NCI-H1694 treated with DMSO at 0.1 percent for 48 hours (cell line): Measurements from ENCODE around the gene RAD51D.
"Not testable (repeated sequence)": the region's sequence is repeated elsewhere in the genome, so short reads cannot be mapped to it uniquely, and the experiment has no call there.

Source experiments
- DNase-seq: peaks from one replicate; lab custom pipeline; 2025; lab: John Stamatoyannopoulos, UW

Gene RAD51D

GRCh38 chr17:35065880-35066279, 53.8 kb downstream of the RAD51D start:
- DNase-seq: no peak

DNA sequence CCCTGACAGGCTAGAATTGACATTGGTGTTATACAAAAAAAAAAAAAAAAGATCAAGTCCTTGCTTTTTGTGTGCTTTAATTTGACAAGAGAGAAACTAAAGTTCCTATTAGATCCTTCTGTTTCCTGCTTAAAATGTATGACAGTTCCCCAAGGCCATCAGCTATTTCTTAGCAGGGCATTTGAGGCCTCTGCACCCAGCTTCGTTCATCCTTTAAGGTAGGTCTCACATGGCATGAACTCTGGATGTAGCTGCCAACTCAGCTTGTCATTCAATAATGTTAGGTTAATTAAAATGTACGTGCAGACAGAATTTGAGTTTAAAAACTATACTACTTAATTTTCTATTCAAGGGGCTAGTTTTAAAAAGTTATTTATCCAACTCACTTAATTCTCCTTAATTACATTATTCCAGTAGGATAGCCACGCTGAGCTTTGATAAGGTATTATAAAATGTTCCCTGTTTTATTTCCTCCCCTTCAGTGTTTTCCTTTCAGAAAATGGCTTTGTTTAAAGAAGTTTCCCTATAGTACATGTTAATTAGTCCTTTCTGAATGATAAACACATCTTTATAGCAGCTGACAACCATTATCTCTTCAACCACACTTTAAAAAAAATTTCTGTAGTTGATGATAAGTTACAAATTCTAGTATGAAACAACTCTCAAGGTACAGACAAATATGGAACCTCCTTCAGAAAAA, 55.0 kb downstream of the RAD51D start:
- no peak for DNase-seq

GRCh38 chr17:35063514-35064223, 56.0 kb downstream of the RAD51D start, which contains the start of gene RFFL:
RFFL (minus strand) TSS chr17:35063707; CDS start chr17:35026553, 37,154 bp downstream.
- DNase-seq: no peak

DNA sequence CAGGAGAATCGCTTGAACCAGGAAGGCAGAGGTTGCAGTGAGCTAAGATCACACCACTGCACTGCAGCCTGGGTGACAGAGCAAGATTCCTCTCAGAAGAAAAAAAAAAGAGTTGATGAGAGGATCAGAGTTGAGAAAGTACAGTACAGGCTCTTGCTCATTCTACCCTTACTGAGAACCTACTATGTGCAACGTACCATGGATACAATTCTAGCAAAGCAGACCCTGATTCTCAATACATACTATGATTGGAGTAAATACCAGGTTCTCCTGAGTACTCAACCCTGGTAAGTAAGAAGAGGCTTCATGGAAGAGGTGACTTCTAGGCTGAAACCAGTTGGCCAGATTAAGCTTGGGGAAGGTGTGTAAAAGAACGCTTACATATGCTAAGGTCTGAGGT, 57.4 kb downstream of the RAD51D start:
- DNase-seq: no peak

GRCh38 chr17:35057332-35057915, 62.2 kb downstream of the RAD51D start:
- no peak for DNase-seq

DNA sequence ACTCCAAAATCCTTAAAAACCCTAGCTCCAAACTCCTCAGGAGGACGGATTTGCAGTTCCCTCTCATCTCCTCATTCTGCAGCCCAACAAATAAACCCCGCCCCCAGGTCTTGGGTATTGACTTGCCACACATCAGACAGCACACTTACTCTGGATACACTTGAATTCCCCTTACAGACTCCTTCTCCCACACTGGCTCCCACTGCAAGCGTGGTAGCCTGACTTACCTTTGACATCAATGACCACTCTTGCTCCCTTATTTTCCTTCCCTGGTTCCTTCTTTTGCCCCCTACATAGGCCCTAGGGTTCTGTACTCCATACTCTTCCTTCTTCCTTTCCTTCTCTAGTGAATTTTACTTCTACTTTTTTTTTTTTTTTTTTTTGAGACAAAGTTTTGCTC, 63.6 kb downstream of the RAD51D start:
- DNase-seq: no peak

DNA sequence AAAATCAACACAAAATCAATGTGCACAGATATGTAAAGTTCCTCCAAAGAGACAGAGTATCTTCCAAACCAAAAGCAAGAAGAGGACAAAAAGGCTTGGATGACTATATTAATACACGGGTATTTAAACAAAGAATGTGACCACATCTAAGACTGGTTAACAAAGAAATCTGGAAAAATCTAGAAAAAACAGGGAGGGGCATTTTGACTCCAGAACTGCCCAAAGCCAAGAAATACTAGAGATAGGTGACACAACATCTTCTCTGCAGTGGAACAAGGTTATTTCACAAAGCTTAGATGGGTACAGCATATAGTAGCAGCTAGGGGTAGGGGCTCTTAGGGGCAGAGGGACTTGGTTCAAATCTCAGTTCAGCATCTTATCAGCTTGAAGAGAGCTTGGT, 66.5 kb downstream of the RAD51D start:
- DNase-seq: no peak

DNA sequence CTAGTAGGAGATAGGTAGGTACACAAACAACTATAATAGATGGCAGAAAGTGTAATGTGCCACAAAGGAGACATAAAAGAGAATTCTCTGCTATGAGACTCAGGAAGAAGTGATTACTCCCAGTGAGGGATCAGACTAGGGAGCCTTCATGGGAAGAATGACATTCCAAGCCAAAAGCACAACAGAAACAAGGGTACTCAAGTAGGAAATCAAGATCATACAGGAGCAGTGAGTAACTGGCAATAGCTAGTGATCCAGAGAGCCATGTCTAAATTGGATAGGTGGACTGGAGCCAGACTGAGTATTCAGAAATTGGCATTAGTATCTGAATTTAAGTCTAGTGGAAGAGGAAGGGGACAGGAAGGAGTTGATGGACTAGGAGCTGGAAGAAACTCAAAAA, 66.9 kb downstream of the RAD51D start:
- DNase-seq: no peak

GRCh38 chr17:35052241-35052610, 67.4 kb downstream of the RAD51D start:
- DNase-seq: no peak

- DNase-seq: no peak
Measured at GRCh38 chr17:35051579-35052240, 68.0 kb downstream of the RAD51D start.

- DNase-seq: no peak
Measured at GRCh38 chr17:35051183-35051578, 68.5 kb downstream of the RAD51D start.

- no peak for DNase-seq
Measured at GRCh38 chr17:35050170-35050569, 69.5 kb downstream of the RAD51D start.

- no peak for DNase-seq
Measured at GRCh38 chr17:35048685-35049379, 70.8 kb downstream of the RAD51D start.

GRCh38 chr17:35046740-35047283, 72.8 kb downstream of the RAD51D start:
- DNase-seq: no peak

DNA sequence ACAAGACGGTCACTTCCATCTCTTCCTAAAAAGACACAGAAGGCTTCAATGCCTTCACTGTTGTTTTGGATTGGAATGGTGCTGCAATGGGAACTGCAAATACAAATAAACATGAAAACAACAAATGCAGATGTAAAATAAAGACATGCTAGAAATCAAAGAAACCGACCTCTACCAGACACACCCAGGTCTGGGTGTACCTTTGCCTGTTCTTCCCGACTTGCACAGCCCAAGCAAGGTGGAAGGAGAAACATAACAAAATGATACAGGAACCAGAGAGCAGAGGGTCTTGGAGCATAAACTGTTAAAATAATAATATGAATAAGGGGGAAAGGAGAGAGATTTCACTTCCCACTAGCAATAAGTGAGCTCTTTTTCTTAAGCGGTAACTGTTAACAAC, 73.4 kb downstream of the RAD51D start:
- DNase-seq: no peak

GRCh38 chr17:35045458-35045979, 74.1 kb downstream of the RAD51D start:
- not testable (repeated sequence) for DNase-seq

DNA sequence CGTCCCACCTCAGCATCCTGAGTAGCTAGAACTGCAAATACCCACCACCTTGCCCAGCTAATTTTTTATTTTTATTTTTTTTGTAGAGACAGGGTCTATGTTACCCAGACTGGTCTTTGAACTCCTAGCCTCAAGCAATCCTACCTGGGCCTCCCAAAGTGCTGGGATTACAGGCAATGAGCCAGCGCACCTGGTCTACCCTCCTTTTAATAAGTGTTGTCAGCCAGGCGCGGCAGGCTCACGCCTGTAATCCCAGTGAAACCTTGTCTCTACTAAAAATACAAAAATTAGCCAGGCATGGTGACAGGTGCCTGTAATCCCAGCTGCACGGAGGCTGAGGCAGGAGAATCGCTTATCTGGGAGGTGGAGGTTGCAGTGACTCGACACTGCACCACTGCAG, 75.5 kb downstream of the RAD51D start:
- no peak for DNase-seq
